NCI-H1436 treated with DMSO at 0.1 percent for 48 hours (cell line): ENCODE results near the gene CRISP1.
"Not testable (repeated sequence)": the region's sequence is repeated elsewhere in the genome, so short reads cannot be mapped to it uniquely, and the experiment has no call there.

Experiments used
- DNase-seq: peaks from one replicate; lab custom pipeline; 2025; lab: John Stamatoyannopoulos, UW

The CRISP1 gene, protein sequence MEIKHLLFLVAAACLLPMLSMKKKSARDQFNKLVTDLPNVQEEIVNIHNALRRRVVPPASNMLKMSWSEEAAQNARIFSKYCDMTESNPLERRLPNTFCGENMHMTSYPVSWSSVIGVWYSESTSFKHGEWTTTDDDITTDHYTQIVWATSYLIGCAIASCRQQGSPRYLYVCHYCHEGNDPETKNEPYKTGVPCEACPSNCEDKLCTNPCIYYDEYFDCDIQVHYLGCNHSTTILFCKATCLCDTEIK

DNA sequence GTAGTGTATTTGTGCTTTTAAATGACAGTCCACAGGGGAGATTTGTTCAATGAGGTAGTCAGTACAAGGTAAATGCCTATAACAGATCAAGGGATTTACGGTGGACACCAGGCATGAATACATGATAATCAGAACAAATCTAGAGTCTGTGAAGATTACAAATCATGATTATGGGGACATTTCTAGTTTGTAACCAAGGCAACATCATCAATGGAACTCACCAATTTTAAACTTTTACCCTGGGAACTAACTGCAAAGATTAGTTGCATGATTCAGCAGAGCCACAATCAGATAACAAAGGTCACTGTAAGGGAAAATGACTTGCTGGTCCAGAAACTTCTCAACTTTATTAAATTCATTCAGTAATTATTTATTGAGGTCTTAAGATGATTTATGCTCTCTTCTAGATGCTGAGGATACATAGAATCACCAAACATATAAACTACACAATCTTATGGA, at the start of gene CRISP1:
TSS of gene CRISP1 (minus strand) at position 51 of the 459 bp plus-strand sequence. CDS start 9,135 bp downstream, outside the sequence.
- no peak for DNase-seq

DNA sequence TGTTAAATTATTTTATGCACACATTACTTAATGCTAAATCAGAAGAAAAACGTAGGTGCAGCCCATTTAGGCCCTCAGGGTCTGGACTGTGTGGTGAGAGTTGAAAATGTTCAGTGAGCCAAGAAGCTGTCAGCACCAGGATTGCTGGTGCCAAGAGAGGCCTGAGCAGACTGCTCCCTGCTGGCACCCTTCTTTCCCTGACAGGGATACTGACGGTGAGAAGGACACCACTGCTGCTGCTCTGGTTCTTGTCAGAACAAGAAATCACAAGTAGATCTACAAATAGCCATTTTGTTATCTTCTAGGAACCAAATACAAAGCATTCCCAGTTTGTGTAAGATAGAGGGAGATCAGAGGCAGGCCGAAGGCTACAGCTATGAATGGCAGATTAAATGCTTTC, 48.7 kb upstream of the CRISP1 start:
- DNase-seq = no peak

- DNase-seq = peak; percentile 55
Observed at GRCh38 chr6:49913636-49914375, 47.5 kb upstream of the CRISP1 start.

- DNase-seq = no peak
Observed at GRCh38 chr6:49912196-49912595, 45.9 kb upstream of the CRISP1 start.

GRCh38 chr6:49911252-49911651, 44.9 kb upstream of the CRISP1 start:
- no peak for DNase-seq

DNA sequence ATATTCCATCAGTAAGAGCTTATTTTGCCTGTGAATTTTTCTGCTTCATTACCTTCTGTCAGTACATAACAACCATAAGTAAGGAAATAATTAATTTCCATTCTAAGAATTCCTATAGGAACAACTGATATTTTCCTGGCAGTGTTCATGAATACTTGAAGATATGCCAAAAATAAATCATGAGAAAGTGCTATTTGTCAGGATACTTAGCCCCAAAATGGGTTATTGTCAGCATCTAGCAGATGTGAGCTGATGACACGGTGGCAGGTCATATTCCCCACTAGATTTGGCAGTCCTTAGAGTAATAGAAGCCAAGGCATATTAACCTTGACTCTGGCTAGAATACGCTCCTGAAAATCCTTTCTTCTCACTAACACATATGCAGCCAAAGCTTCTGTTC, 43.2 kb upstream of the CRISP1 start:
- DNase-seq = no peak

DNA sequence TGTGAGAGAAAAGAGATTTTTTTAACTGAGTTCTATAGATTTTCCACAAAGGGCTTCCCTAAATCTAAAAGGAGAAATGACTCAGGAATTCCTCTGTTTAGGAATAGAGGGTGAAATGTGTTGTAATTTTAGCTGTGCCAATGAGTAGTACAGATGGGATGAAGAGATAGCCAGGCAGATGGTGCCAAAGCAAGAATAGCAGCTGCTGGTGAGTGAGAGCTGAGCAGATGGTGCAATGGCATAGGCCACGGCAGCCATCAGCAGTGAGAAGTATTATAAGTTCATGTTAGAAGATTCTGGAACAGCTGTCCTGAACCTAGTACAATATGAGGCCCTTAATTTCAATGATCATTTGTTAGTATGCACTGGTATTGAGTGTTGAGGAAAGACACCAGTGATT, 40.2 kb upstream of the CRISP1 start:
- DNase-seq = no peak

GRCh38 chr6:49905296-49905695, 39.0 kb upstream of the CRISP1 start:
- DNase-seq = no peak

GRCh38 chr6:49902856-49903255, 36.5 kb upstream of the CRISP1 start:
- DNase-seq = no peak

DNA sequence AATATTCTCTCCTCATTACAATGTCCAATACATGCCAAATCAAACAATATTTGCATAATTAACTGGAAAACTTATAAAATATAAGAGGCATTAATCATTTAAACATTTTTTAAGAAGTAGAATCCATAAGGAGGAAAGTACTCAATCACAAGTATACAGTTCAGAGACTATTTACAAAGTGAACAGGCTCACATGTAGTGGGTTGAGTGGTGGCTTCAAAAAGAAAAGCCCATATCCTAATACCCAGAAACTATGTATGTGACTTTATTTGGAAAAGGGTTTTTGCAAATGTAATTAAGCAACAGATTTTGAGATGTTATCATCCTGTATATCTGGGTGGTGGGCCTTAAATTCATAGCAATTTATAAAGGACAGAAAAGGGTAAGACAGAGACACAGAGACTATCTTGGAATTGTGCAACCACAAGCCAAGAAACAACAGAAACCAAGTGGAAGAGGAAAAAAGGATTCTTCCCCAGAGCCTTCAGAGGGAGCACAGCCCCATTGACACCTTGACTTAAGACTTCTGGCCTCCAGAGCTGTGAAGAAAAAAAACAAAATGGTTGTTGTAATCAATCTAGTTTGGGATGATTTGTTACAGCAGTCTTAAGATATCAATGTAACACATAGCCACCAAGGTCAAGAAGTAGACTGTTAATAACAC, 32.7 kb upstream of the CRISP1 start:
- DNase-seq = no peak

DNA sequence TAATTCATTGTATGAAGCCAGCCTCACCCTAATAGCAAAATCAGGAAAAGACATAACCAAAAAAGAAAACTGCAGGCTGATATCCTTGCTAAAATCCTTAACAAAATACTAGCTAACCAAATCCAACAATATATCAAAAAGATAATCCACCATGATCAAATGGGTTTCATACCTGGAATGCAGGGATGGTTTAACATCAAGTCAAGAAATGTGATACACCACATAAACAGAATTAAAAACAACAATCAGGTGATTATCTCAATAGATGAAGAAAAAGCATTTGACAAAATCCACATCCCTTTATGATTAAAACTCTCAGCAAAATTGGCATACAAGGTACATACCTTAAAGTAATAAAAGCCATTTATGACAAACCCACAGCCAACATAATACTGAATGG, 29.2 kb upstream of the CRISP1 start:
- not testable (repeated sequence) for DNase-seq

DNA sequence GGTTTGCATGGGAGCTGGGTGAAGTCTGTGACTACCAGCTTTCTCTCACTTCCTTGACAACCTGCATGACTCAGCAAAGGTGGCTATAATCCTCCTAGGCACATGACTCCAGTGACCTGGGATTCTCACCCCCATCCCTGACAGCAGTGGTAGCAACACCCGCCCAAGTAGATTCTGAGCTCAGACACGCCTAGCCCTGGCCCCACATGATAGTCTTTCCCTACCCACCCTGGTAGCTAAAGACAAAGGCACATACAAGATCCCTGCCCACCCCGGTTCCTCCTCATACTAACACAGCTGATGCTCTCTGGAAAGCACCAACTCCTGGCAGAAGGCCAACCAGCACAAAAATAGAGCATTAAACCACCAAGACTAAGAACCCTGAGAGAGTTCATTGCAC, 25.9 kb upstream of the CRISP1 start:
- DNase-seq = no peak

DNA sequence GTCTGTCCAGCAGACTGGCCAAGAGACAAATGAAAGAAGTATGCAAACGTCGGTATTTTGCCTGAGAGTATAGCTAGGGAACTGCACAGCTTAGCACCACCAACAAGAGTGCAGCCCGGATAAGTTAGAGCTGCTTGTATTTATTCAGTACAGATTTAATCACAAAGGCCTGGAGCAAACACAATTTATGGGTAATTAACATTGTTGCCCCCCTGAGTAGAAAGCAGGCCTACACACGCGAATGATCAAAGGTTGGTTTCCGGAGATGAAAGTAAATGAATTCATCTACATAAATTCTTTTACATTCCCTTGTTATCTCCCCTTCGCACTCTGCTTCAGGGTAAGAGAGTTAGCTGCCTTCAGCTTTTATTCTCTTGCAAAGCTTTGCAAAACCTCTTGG, 24.7 kb upstream of the CRISP1 start:
- no peak for DNase-seq

GRCh38 chr6:49888742-49889431, 22.6 kb upstream of the CRISP1 start:
- no peak for DNase-seq

- no peak for DNase-seq
Observed at GRCh38 chr6:49868951-49869529, 2.7 kb upstream of the CRISP1 start.

DNA sequence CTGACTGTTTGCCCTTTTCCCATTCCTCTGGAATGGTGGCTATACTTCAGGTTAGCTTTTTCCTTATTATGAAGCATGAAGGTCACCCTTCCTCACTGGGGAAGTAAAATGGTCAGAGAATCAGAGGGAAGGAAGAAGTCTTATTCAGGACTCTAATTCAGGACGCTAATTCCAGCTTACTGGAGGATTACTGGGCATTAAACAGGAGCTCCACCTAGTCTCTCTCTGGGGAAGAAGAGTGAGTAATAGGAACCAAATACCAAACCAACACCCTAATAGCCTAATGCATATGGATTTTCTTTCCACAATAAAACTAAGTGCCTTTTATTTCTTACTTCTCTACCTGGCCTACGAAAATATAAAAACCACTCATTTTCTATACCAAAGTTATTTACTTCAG, 10.1 kb downstream of the CRISP1 start:
- DNase-seq = no peak

DNA sequence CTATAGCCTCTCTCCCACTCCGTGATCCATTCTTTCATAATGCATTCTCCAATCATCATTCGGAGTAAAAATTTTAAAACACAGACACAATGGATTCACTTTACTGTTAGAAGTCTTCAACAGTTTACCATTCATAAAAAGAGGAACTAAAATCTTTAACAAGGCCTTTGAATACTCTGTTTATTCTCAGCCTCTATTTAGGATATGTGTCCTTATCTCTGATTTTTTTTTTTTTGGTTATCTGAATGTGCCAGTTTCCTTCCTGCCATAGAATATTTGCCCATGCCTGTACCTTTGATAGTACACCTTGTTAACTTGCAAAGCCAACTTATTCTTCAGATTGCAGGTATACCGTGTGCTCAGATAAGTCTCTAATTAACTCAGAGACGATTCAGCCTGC, 11.1 kb downstream of the CRISP1 start:
- DNase-seq = no peak

DNA sequence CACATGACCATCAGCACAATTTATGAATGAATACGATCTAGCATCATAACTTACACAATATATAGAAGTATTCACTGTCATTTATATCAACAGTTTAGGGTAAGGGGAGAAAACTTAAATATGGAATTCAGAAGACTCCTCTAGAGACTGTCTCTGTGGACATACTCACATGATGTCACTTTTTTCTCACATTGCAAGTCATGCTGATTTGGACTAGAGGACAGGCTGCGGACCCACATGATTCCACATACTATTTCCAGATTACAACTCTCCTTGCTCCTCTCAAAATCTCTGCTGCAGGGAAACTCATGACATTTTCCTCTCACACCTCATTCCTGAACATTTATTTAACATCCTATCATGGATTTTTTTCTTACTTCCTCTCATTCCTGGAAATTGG, 13.4 kb downstream of the CRISP1 start:
- DNase-seq = no peak

DNA sequence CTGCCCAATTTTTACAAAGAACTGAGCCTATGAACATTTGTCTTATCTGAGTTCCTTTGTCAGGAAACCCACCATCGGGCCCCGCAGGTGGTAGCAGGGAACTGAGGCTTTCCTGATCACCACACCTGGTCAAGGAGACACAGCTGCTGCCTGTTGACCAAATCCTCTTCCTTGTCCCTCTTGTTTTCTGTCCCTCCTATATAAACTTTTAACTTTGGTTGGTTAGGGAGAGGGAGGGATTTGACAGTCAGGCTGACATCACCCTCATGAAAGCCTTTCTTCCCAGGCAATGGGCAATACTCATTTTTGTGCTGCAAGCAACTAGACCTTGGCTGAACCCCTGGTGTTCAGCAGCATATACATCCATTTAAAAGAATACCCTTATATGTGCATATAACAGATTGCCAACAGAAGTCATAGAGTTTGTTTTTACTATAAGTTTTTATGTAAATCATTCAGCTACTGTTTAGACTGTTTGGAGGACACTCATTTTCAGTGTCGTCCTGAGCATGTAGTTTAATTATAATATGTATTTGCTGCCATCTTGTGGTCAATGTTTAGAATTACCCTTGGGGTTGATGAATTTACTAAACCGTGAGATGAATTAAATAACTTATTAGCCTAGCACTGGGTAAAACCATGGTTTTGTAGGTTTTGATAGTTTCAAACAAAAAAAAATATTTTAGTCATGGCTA, 17.0 kb downstream of the CRISP1 start:
- DNase-seq = peak; percentile 35

DNA sequence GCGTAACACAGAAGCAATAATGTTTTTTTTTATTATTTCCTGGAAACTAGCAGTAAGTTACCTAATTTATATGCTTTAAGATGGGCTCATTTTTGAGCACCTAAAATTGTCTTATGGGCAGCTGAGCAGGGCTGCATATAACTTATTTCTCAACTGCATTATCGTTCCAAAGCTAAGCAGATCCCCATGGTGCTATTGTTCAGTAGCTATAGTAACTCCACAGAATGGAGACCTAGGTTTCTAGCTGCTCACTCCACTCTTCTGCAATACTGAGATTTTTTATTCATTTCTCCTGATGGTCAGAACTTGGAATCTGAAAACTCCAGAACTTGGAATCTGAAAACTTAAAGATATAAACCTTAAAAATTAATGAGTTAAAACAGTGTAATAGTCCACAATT, 18.7 kb downstream of the CRISP1 start:
- no peak for DNase-seq

- no peak for DNase-seq
Observed at GRCh38 chr6:49847014-49847413, 19.3 kb downstream of the CRISP1 start.

DNA sequence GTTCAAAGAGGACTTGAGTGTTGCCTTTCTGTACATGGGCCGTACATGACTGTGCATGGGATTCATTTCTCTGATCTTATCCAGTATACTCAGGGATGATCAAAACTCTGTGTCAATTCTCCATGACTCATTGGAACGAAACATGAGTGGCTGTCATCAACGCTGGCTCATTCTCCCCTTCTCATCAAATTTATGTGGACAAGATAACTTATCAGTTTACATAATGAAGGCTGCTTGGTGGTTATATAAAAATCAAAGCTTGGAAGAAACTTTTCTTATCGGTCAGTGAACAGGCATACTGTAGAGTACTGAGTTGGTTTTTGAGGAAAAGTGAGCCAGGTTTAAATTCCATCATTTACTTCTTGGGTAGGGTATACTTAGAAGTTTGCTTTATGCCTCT, 24.9 kb downstream of the CRISP1 start:
- DNase-seq = no peak
